ENCODE results near the gene ANKRD42.

DNA sequence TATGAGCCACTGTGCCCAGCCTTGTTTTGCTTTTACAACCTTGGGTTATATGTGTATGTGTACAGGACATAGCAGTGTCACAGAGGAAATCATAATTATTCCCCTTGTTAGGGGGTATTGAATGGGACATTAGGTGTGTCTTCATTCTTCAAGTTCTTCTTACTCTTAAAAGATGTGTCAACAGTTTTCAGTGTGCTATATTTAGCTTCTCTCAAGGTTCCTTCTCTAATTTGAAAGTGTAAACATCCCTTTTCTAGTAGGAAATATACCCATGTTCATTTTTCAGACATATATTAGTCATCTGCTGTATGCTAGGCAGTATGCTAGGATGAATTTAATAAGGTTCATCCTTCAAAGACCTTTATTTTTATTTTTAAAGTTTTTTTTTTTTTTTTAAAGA is 19.5 kb upstream of the ANKRD42 start:
- TF ChIP-seq POLR2AphosphoS5 (IDR thresholded peaks at IDR 0.05; ENCODE audit: low read depth) (no peak), EZH2 (IDR thresholded peaks at IDR 0.05; ENCODE audit: low read depth, unreplicated experiment) (no peak), EZH2phosphoT487 (IDR thresholded peaks at IDR 0.05; ENCODE audit: unreplicated experiment) (no peak), STAT1 (IDR thresholded peaks at IDR 0.05; ENCODE audit: unreplicated experiment) (no peak), CREB1 (CRISPR knock-in tag; IDR thresholded peaks at IDR 0.05; ENCODE audit: low read depth) (no peak), NANOG (IDR thresholded peaks at IDR 0.05; ENCODE audit: borderline replicate concordance) (no peak), ZNF114 (CRISPR knock-in tag; IDR thresholded peaks at IDR 0.05) (no peak)
- TF ChIP-seq, protein P1, sequence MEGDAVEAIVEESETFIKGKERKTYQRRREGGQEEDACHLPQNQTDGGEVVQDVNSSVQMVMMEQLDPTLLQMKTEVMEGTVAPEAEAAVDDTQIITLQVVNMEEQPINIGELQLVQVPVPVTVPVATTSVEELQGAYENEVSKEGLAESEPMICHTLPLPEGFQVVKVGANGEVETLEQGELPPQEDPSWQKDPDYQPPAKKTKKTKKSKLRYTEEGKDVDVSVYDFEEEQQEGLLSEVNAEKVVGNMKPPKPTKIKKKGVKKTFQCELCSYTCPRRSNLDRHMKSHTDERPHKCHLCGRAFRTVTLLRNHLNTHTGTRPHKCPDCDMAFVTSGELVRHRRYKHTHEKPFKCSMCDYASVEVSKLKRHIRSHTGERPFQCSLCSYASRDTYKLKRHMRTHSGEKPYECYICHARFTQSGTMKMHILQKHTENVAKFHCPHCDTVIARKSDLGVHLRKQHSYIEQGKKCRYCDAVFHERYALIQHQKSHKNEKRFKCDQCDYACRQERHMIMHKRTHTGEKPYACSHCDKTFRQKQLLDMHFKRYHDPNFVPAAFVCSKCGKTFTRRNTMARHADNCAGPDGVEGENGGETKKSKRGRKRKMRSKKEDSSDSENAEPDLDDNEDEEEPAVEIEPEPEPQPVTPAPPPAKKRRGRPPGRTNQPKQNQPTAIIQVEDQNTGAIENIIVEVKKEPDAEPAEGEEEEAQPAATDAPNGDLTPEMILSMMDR (conservative IDR thresholded peaks at IDR 0.05; ENCODE audit: low read depth in 2 of 2): no peak
- TF ChIP-seq, protein P2, sequence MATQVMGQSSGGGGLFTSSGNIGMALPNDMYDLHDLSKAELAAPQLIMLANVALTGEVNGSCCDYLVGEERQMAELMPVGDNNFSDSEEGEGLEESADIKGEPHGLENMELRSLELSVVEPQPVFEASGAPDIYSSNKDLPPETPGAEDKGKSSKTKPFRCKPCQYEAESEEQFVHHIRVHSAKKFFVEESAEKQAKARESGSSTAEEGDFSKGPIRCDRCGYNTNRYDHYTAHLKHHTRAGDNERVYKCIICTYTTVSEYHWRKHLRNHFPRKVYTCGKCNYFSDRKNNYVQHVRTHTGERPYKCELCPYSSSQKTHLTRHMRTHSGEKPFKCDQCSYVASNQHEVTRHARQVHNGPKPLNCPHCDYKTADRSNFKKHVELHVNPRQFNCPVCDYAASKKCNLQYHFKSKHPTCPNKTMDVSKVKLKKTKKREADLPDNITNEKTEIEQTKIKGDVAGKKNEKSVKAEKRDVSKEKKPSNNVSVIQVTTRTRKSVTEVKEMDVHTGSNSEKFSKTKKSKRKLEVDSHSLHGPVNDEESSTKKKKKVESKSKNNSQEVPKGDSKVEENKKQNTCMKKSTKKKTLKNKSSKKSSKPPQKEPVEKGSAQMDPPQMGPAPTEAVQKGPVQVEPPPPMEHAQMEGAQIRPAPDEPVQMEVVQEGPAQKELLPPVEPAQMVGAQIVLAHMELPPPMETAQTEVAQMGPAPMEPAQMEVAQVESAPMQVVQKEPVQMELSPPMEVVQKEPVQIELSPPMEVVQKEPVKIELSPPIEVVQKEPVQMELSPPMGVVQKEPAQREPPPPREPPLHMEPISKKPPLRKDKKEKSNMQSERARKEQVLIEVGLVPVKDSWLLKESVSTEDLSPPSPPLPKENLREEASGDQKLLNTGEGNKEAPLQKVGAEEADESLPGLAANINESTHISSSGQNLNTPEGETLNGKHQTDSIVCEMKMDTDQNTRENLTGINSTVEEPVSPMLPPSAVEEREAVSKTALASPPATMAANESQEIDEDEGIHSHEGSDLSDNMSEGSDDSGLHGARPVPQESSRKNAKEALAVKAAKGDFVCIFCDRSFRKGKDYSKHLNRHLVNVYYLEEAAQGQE (IDR thresholded peaks at IDR 0.05; ENCODE audit: unreplicated experiment): no peak
- TF ChIP-seq, protein P3, sequence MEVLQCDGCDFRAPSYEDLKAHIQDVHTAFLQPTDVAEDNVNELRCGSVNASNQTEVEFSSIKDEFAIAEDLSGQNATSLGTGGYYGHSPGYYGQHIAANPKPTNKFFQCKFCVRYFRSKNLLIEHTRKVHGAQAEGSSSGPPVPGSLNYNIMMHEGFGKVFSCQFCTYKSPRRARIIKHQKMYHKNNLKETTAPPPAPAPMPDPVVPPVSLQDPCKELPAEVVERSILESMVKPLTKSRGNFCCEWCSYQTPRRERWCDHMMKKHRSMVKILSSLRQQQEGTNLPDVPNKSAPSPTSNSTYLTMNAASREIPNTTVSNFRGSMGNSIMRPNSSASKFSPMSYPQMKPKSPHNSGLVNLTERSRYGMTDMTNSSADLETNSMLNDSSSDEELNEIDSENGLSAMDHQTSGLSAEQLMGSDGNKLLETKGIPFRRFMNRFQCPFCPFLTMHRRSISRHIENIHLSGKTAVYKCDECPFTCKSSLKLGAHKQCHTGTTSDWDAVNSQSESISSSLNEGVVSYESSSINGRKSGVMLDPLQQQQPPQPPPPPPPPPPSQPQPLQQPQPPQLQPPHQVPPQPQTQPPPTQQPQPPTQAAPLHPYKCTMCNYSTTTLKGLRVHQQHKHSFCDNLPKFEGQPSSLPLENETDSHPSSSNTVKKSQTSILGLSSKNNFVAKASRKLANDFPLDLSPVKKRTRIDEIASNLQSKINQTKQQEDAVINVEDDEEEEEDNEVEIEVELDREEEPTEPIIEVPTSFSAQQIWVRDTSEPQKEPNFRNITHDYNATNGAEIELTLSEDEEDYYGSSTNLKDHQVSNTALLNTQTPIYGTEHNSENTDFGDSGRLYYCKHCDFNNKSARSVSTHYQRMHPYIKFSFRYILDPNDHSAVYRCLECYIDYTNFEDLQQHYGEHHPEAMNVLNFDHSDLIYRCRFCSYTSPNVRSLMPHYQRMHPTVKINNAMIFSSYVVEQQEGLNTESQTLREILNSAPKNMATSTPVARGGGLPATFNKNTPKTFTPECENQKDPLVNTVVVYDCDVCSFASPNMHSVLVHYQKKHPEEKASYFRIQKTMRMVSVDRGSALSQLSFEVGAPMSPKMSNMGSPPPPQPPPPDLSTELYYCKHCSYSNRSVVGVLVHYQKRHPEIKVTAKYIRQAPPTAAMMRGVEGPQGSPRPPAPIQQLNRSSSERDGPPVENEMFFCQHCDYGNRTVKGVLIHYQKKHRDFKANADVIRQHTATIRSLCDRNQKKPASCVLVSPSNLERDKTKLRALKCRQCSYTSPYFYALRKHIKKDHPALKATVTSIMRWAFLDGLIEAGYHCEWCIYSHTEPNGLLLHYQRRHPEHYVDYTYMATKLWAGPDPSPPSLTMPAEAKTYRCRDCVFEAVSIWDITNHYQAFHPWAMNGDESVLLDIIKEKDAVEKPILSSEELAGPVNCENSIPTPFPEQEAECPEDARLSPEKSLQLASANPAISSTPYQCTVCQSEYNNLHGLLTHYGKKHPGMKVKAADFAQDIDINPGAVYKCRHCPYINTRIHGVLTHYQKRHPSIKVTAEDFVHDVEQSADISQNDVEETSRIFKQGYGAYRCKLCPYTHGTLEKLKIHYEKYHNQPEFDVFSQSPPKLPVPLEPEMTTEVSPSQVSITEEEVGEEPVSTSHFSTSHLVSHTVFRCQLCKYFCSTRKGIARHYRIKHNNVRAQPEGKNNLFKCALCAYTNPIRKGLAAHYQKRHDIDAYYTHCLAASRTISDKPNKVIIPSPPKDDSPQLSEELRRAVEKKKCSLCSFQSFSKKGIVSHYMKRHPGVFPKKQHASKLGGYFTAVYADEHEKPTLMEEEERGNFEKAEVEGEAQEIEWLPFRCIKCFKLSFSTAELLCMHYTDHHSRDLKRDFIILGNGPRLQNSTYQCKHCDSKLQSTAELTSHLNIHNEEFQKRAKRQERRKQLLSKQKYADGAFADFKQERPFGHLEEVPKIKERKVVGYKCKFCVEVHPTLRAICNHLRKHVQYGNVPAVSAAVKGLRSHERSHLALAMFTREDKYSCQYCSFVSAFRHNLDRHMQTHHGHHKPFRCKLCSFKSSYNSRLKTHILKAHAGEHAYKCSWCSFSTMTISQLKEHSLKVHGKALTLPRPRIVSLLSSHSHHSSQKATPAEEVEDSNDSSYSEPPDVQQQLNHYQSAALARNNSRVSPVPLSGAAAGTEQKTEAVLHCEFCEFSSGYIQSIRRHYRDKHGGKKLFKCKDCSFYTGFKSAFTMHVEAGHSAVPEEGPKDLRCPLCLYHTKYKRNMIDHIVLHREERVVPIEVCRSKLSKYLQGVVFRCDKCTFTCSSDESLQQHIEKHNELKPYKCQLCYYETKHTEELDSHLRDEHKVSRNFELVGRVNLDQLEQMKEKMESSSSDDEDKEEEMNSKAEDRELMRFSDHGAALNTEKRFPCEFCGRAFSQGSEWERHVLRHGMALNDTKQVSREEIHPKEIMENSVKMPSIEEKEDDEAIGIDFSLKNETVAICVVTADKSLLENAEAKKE (CRISPR knock-in tag; IDR thresholded peaks at IDR 0.05): no peak
- TF ChIP-seq, protein P4, sequence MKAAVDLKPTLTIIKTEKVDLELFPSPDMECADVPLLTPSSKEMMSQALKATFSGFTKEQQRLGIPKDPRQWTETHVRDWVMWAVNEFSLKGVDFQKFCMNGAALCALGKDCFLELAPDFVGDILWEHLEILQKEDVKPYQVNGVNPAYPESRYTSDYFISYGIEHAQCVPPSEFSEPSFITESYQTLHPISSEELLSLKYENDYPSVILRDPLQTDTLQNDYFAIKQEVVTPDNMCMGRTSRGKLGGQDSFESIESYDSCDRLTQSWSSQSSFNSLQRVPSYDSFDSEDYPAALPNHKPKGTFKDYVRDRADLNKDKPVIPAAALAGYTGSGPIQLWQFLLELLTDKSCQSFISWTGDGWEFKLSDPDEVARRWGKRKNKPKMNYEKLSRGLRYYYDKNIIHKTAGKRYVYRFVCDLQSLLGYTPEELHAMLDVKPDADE (IDR thresholded peaks at IDR 0.05): no peak

Measured in GM23338 (cell line).